ENCODE measurements around the gene AARS2.

Gene AARS2

GRCh38 chr6:44298864-44299263, 14.3 kb downstream of the AARS2 start:
- no peak for DNase-seq

DNA sequence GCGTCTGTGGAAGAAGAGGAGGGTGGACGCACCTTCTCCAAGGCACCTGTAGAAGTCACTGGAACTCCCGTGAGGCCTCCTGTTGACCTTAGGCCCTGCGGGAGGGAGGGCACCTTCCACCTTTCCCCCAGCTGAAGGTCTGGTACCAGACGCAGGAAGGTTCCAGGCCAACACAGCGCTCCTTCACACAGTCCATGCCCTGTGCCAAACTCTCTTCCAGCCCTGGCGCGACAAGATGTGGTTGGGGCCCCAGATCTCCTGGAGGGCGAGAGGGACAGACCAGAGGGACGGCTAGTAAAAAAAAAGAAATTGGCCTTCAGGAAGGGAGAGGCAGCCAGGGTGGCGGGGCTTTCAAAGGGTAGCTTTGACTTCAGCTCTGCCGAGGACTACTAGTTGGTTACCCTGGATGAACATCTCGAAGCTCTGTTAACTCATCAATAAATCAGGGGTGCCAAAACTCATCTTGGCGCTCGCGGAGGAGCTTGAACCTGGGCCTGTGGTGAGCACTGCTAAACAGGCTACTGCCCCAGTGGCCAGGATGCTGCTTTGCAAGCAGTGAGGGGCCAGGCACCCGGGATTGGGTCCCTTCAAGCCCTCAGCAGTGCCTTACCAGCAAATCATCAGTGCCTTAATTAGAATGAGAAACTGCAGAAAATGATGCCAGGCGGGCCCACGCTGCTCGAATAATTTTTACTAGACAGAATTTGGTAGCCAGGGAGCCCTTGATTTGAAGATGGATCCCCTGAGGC, 14.9 kb downstream of the AARS2 start:
- no peak for DNase-seq

DNA sequence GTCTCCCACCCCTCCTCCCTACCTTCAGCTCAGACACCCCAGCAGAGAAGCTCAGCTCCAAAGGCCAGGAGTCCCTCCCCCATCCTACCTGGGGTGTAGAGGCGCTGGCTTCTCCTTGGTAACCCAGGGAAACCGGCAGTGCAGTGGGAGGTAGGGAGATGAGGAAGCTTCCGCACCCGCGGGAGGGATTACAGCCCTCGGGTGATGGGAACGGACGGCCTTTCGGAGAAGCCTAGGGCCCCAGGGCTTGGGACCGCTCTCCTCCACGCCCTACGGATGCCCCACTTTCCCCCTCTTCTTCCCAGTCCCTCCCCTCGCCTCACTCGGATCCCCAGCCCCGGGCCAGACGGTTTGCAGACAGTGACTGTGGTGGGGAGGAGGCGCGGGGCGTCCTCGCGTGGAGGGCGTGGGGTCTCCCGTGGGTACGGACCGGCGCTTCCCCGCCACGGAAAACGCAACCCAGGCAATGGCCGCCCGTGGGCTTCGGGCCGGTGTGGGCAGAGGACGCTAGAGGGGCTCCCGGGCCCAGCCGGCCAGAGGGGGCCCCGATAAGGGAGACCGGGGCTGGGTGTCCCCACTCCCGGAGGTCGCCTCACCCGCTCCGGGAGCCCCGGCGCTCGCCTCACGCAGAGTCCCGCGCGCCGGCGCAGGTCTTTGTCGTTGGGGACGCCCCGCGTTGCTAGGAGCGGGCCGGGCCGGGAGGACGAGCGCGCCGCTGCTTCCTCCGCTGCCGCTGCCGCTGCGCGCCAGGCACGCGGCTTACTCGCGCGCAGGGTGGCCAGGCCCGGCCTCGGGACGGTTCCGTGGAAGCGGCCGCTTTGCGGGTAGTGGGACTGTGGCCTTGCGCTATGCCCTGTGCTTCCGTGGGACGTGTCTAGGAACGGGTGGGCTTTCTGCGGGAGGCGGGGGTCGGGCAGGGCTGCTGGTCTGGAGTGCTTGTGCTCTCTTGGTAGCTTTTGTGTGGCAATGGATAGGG, 15.8 kb downstream of the AARS2 start:
- DNase-seq, result peak in 4 of 5 experiments; percentile 18 to 63 (median 24)

DNA sequence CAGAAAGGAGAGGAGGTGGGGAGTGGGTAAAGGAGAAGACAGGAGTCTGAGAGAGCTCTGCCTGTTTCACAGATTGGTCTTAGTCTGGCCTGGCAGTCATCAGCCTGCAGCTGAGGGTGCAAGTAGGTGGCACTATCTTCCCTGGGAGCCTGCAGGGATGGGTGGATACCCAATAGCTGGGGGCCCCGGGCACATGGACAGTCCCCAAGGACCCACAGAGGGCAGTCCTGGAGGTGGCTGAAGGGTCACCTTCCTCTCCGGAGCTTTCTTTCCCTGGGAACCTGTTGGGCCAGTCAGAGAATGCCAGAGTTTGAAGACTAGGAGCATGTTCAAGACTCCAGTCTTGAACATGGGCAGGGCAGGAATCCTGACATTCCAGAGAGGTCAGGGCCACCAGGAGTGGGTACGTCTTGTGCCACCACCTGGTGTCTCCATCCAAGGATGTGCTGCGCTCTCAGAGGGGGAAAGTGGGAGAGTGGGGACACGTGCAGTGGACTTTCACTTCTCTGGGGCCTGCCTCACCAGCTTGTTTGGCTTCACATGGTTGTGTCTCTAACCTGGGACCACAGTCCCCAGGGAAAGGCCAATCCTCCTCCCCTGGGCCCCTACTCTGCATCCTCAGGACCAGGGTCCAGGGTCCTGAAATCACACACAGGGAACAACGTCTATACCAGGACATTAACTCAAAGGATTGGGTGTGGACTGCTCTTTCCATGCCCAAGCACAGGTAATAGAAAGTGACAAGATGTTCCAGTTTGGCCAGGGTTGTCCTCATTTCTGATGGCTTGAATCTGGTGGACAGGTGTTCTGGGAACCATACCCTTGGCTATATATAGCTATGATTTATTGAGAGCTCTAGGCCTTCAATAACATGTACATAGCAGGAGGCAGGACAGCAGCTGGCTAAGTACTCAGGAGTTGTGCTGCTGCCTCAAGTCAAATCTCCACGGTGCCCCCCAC, 18.0 kb downstream of the AARS2 start:
- DNase-seq, result no peak

DNA sequence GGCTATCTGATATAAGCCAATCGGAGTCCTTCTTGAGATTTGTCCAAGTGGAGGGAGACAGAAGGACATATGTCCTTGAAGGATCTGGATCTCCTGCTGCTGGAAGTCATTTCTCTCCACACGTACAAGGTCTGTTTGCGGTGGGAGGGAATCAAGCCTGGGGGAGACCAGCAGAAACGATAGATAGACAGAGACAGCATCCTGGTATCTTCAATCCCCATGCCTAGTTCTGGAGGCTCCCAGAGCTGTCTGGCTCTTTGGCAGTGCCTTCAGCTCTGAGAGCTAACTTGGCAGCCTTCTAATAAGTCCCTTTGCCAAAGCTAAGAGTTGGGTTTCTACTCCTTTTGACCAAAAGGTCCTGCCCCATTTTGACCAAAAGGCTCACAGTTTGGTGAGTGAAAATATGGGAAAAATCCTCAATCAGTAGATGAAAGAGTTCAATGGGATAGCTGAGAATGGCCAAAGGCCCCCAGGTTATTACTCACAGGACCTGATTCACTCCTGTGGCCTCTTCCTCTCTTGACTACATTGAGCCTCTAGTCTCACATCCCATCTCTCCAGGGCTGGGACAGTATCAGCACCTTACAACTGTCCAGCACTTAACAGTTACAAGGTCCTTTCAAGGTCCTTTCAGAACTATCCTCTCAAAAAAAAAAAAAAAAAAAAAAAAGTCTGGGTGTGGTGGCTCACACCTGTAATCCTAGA, 20.3 kb downstream of the AARS2 start:
- no peak for DNase-seq

- no peak for DNase-seq
Observed at GRCh38 chr6:44291841-44292240, 21.3 kb downstream of the AARS2 start.

GRCh38 chr6:44289726-44290260, 23.4 kb downstream of the AARS2 start:
- DNase-seq, result no peak

- no peak for DNase-seq
Observed at GRCh38 chr6:44286747-44287146, 26.4 kb downstream of the AARS2 start.

GRCh38 chr6:44286285-44286565, 26.9 kb downstream of the AARS2 start:
- no peak for DNase-seq

DNA sequence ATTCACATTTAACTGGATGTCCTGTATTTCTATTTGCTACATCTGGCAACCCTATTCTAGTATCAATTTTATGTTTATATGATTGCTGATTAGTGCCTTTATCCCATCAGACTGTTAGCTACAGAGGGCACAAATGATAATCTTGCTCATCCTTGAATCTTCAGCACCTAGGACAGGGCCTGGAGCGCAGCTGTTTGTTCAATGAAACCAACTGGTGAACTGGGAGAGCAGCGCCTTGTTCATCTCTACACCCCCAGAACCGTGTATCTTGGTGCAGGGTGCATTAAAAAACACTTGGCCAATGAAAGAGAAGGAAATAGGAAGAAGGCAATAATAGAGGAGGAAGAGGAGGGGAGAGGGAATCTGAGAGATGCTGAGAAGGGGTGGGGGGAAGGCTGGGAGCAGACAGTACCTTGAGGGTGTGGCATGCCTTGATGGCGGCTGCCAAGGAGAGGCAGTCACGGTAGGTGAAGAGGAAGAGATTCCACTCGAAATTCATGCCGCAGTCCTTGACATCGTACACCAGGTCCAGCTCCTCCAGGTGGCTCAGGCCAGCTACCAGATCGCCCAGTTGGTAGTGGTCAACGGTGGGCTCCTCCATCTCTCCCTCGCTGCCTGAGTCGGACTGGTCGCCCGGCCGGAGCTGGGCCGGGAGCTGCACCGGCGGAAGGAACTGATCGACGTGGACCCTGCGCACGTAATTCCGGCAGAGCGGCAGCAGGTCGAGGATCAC, 27.4 kb downstream of the AARS2 start:
- DNase-seq, result no peak

- DNase-seq, result no peak
Observed at GRCh38 chr6:44284867-44285266, 28.3 kb downstream of the AARS2 start.

DNA sequence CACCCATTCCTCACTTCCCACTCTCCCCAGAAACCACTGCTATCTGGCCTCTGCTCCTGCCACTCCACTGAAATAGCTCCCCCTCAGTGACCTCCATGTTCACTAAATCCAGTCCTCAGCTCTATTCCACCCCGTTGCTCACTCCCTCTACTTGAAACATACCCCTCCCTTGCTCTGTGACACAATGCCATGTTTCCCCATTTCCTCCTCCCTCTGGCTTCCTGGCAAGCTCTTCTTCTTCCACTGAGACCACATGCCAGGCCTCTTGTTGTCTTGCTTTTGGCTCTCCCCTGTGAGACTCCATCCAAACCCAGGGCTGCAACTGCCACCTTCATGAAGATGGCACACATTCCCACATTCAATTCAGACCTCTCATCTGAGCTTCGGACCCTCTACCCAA, 29.0 kb downstream of the AARS2 start:
- DNase-seq, result no peak

- no peak for DNase-seq
Observed at GRCh38 chr6:44278774-44279697, 34.1 kb downstream of the AARS2 start.

DNA sequence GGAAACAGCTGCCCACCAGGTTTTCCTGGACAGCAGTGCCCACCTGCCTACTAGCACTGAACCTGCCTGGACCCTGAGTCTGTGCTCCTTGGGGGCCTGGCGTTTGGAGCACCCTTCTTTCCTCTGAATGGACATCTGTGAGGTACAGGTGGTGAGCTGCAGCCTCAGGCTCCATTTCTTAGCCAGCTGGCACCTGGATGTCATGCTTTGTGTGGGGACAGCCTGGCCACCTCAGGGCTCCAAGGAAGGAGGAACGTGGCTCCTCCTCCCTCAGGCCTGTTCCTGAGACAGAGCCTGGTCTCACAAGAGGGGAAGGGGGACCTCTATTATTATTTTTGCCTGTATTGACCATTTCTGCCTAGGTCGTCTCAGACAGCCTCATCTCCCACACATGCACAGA, 34.8 kb downstream of the AARS2 start:
- DNase-seq, result no peak

- DNase-seq, result no peak
Observed at GRCh38 chr6:44277763-44278162, 35.4 kb downstream of the AARS2 start.

- no peak for DNase-seq
Observed at GRCh38 chr6:44276667-44277640, 36.2 kb downstream of the AARS2 start.

DNA sequence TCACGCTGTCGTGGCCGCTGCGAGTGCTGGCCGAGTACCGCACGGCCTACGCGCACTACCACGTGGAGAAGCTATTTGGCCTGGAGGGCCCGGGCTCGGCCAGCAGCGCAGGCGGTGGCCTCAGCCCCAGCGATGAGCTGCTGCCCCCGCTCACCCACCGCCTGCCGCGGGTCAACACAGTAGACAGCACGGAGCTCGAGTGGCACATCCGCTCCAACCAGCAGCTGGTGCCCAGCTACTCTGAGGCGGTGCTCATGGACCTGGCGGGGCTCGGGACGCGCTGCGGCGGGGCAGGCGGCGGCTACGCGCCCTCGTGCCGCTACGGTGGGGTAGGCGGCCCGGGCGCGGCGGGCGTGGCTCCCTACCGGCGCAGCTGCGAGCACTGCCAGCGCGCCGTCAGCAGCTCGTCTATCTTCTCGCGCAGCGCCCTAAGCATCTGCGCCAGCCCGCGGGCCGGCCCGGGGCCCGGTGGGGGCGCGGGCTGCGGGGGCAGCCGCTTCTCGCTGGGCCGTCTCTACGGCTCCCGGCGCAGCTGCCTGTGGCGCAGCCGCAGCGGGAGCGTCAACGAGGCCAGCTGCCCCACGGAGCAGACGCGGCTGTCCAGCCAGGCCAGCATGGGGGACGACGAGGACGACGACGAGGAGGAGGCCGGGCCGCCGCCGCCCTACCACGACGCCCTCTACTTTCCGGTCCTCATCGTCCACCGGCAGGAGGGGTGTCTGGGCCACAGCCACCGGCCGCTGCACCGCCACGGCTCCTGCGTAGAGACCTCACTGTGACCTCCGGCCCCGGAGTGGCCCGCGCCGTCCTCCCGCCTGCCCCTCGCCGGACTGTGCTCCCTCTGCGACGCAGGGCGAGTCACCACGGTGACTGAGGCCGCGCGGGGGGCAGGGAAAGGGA, 37.1 kb downstream of the AARS2 start:
- DNase-seq, result peak in 1 of 5 experiments; percentile 45

GRCh38 chr6:44275271-44275748, 37.8 kb downstream of the AARS2 start:
- no peak for DNase-seq

Data from T-helper 2 cell (primary cell).